Omental fat pad (tissue), 4 donors: ENCODE measurements around the gene PACRG. TPM values are rescaled to one million over a fixed set of nuclear protein-coding genes. Genes with fewer than 3 reads are reported as not detected.

ENCODE experiments used
- ATAC-seq: fragments of 150-250 bp; one replicate; pipeline ENCODE4 v1.9.1; 2016; ENCODE audit warnings: mild to moderate bottlenecking, moderate library complexity; ENCODE audit not compliant: low FRiP score
- DNase-seq: peaks from one replicate; pipeline ENCODE4 v3.0.0-alpha.2; 2019; ENCODE audit warnings: low spot score
- total RNA-seq, 4 donors: library from RNA; depleted of rRNA; stranded (reverse); fragments of >200 nt; gene quantifications; one replicate each; pipeline ENCODE4 v1.1.0, GENCODE V29; 2016
- TF ChIP-seq, protein P1 (sequence below), 3 donors: fragments of 450-650 bp; IDR thresholded peaks; one replicate each; pipeline ENCODE4 v1.5.1; 2016 to 2017; ENCODE audit warnings: antibody characterized with exemption in 3 of 3, mild to moderate bottlenecking in 3 of 3, moderate library complexity in 2 of 3

The PACRG gene
- total RNA-seq, 4 donors from 2014 or later: 0.48 to 2.5 (median 1.3) TPM; not detected in 1

DNA sequence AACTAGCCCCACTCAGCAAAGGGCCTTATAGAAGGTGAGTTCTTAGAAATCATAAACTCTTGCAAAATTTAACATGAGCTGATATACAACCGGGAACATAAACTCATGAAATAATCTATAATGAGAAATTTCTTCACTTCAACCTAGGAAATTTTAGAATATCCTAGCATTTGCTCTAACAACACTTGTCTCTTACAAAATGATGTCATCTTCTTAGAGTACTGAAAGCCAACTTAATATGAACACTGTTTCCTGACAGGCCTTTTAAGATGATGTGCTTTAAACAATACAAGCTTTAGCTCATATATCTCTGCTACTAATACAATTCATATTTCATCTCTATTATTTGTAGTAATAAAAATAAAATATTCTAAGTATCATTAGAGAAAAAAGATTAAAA is 932 bp downstream of the PACRG start:
- ATAC-seq (no peak), DNase-seq (no peak)
- TF ChIP-seq, protein P1, sequence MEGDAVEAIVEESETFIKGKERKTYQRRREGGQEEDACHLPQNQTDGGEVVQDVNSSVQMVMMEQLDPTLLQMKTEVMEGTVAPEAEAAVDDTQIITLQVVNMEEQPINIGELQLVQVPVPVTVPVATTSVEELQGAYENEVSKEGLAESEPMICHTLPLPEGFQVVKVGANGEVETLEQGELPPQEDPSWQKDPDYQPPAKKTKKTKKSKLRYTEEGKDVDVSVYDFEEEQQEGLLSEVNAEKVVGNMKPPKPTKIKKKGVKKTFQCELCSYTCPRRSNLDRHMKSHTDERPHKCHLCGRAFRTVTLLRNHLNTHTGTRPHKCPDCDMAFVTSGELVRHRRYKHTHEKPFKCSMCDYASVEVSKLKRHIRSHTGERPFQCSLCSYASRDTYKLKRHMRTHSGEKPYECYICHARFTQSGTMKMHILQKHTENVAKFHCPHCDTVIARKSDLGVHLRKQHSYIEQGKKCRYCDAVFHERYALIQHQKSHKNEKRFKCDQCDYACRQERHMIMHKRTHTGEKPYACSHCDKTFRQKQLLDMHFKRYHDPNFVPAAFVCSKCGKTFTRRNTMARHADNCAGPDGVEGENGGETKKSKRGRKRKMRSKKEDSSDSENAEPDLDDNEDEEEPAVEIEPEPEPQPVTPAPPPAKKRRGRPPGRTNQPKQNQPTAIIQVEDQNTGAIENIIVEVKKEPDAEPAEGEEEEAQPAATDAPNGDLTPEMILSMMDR (IDR thresholded peaks at IDR 0.05): no peak

DNA sequence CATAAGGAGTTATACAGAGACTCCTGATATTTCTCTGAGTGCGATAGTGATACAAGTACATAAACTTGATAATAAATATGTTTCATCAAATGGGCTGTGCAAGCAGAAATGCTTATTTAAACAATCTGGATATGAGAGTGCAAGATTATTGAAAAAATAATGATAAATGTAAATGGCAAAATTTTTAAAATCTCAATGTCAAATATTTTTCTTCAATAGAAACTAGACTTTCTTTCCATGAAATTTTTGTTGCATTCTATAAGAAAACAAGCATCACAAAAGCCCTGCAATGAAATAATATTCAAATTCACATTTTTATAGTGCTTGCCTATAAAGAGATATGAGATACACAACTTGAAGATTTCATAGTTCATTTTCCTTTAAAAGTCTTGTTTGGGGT is 2.7 kb downstream of the PACRG start:
- DNase-seq (no peak), ATAC-seq (no peak)
- TF ChIP-seq, protein P1 (IDR thresholded peaks at IDR 0.05): no peak

DNA sequence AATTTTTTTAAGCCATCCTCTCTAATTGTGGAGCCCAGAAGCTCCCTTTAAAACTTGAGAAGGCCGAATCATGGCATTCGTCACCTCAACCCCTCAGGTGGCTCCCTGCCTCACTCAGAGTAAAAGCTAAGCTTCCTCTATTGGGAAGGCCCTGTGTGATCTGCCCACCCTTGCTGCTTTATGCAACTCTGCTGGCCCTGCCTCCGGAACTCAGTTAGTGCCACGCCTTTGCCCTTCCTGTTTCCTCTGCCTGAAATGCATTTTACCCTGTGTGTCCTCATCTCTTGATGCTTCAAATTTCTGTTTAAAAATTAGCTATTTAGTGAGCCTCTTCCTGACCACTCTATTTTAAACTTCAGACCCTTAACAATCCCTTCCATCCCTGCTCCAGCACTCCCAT is 5.7 kb downstream of the PACRG start:
- TF ChIP-seq, protein P1 (IDR thresholded peaks at IDR 0.05): no peak
- DNase-seq: no peak
- no peak for ATAC-seq

DNA sequence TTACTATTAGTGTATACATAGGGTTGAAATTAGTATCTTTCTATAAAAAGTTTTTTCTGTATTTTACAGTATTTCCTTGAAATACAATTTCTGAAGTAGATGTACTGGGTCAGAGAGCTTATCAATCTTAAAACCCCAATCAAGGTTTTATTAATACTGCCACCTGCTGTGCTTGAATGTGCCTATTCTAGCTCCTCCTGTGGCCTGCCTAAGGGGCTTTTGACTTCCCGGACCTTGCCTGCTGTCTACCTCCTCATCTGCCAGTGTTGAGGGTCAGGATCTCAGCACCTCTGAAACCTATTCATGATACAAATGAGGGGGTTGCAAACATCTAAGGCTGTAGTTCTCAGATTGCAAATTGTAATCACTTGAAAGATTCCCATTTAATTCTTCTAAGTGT is 9.2 kb downstream of the PACRG start:
- ATAC-seq: no peak
- TF ChIP-seq, protein P1 (IDR thresholded peaks at IDR 0.05): no peak
- no peak for DNase-seq

DNA sequence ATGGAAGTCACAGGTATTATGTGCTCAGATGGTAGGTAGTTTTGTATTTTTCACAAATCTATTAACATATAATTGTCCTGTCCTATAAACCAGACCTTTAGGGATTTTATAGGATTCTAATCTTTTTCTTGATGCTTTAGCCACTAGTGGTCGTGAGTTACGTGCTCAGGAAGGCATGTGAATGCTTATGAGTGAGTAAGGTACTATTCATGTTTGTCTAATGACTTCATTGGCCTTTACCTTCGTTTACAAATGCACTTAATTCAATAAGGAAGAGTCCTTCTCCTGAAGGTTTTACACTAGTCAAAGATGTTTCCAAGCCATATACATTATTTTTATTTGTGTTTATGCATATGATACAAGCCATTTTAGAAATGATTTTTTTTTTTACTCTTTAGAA is 23.0 kb downstream of the PACRG start:
- DNase-seq (no peak), ATAC-seq (no peak)
- TF ChIP-seq, protein P1 (IDR thresholded peaks at IDR 0.05): no peak

DNA sequence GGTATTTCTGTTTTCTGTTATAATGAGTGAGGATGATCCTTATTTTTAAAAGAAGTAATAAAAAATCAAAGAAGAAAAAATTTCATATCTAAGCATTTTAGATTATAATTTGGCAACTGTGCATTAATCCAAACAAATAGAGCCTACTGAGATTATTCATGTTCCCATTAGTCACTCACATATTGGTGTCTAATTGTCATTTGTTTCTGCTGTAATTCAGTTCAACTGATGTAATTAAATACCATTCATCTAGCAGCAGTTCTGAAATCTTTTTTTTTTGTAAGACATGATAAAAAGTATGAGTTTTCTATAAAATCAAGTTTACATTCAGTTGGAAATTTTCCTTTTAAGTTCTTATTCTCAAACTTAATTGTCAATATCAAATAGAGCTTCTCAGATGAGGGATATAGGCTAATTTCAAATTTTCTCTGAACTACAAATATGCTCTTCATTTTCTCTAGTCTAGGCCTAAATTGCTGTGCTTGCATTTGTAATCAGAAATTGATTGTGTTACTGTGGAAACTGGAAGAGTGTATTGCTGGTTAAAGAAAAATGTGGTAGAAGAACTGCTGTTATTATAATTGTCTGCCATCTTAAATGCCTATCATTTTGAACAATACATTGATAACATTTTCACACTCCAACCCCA is 23.6 kb downstream of the PACRG start:
- ATAC-seq (no peak), DNase-seq (no peak)
- TF ChIP-seq, protein P1 (IDR thresholded peaks at IDR 0.05): no peak

DNA sequence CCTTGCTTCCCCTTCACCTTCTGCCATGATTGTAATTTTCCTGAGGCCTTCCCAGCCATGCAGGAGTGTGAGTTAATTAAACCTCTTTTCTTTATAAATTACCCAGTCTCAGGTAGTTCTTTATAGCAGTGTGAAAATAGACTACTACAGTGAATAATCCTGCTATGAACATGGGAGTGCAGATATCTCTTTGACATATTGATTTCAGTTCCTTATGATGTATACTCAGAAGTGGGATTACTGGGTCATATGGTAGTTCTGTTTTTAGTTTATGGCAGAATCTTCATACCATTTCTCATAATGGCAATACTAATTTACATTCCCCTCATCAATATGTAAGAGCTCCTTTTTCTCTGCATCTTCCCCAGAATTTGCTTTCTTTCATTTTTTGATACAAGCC is 26.0 kb downstream of the PACRG start:
- no peak for DNase-seq
- TF ChIP-seq, protein P1 (IDR thresholded peaks at IDR 0.05): no peak
- no peak for ATAC-seq
